ENCODE measurements around the gene KLHDC3. TPM values are rescaled to one million over a fixed set of nuclear protein-coding genes. Genes with fewer than 3 reads are reported as not detected.

The KLHDC3 gene
- total and polyA plus RNA-seq, 2 of the 8 experiments (the other 6 are each of a cell fraction or from before 2014, with no cell fraction given) = 181 to 203 TPM

DNA sequence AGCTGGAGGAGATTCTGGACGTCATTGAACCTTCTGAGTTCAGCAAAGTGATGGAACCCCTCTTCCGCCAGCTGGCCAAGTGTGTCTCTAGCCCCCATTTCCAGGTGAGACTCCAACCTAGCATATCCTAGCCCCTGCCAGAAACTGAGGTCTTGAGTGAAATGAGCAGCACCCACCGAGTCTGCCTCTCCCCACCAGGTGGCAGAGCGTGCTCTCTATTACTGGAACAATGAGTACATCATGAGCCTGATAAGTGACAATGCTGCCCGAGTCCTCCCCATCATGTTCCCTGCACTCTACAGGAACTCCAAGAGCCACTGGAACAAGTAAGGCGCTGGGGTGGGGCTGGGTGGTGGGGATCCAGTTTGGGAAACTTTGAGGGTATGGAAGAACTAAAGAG, 4.9 kb upstream of the KLHDC3 start:
- Histone ChIP-seq H4K20me1 (replicated peaks in 1 of 2; ENCODE audit: control insufficient read depth in 1 of 2, insufficient read depth in 2 of 2, low read length in 2 of 2) (peaks cover 0 to 11% of the 10 kb centered on the region in 2 experiments), H4K5ac (ENCODE audit: insufficient read length, low read depth, low read length) (no peak overlapping the region), H2BK15ac (ENCODE audit: low read length) (no peak overlapping the region), H3K27me3 (replicated peaks in 1 of 4; ENCODE audit: control insufficient read depth in 3 of 4, extremely low read depth in 1 of 4, insufficient read depth in 3 of 4, low read length in 3 of 4) (no peaks in the 10 kb centered on the region), H2BK12ac (ENCODE audit: low read depth, low read length) (no peak overlapping the region), H3K4ac (replicated peaks; ENCODE audit: insufficient read length, low read depth, low read length) (no peak overlapping the region), H3K4me2 (ENCODE audit: insufficient read depth in 1 of 2, low read depth in 2 of 2, low read length in 2 of 2) (no peak overlapping the region), H3K79me2 (ENCODE audit: control insufficient read depth in 1 of 2, insufficient read depth in 2 of 2, low read length in 2 of 2) (peaks cover 0 to 14% of the 10 kb centered on the region in 2 experiments; a peak in 1 of 4 replicates), H3K18ac (ENCODE audit: extremely low read depth, low read length) (no peak overlapping the region), H3K14ac (ENCODE audit: insufficient read length) (no peak overlapping the region), H4K8ac (ENCODE audit: extremely low read depth, insufficient read depth, low read length) (no peak overlapping the region), H3K36me3 (ENCODE audit: control insufficient read depth in 2 of 4, insufficient read depth in 4 of 4, low read length in 3 of 4) (peaks cover 16 to 61% (median 38%) of the 10 kb centered on the region in 4 experiments), H2BK20ac (ENCODE audit: low read length) (no peak overlapping the region), H2BK120ac (replicated peaks; ENCODE audit: low read depth, low read length) (no peak overlapping the region), H3K9me3 (ENCODE audit: insufficient read depth in 2 of 2, low read depth in 1 of 2, low read length in 1 of 2) (no peaks in the 10 kb centered on the region), H3K27ac (ENCODE audit: low read depth, low read length) (no peak overlapping the region), H3K23me2 (ENCODE audit: low read depth, low read length) (peaks cover 2% of the 10 kb centered on the region; the same call in 1 of the 2 replicates), H3K4me3 (ENCODE audit: extremely low read depth in 1 of 4, insufficient read depth in 2 of 4, low read depth in 3 of 4, low read length in 4 of 4) (no peak overlapping the region), H3K79me1 (ENCODE audit: low read depth, low read length) (peaks cover 8% of the 10 kb centered on the region), H3K56ac (replicated peaks; ENCODE audit: insufficient read length, low read depth, low read length) (no peak overlapping the region), H2BK5ac (ENCODE audit: low read depth, low read length) (no peak overlapping the region), H2AK5ac (ENCODE audit: low read depth, low read length) (no peak overlapping the region), H3K4me1 (replicated peaks in 1 of 4; ENCODE audit: control insufficient read depth in 3 of 4, insufficient read depth in 4 of 4, low read length in 3 of 4) (peaks cover 0 to 5% (median 4%) of the 10 kb centered on the region in 4 experiments; a peak in 5 of 7 replicates), H4K91ac (replicated peaks; ENCODE audit: insufficient read length, low read length) (no peak overlapping the region), H2AFZ (ENCODE audit: low read length) (no peak overlapping the region), H3K23ac (ENCODE audit: insufficient read length) (no peak overlapping the region), H3K9ac (replicated peaks in 1 of 4; ENCODE audit: extremely low read depth in 1 of 4, low read depth in 3 of 4, low read length in 3 of 4) (no peak overlapping the region)
- ChIA-PET POLR2A (ENCODE audit: partially characterized antibody) (interaction anchor here (1.0 to 3.6 kb wide), 6 partner anchors 9 to 69 kb away, joined by 3 to 21 read pairs (median 4); partner anchors contain the start of gene GNMT), CTCF (ENCODE audit: partially characterized antibody) (interaction anchor here (0.9 to 6.0 kb wide), 14 partner anchors 9 to 136 kb away, joined by 3 to 33 read pairs (median 5); partner anchors contain the start of genes PEX6 and RRP36)
- TF ChIP-seq POU5F1 (IDR thresholded peaks at IDR 0.05; ENCODE audit: low read depth, low read length) (no peak), RAD21 (IDR thresholded peaks at IDR 0.05 in 1 of 2, conservative IDR thresholded peaks at IDR 0.05 in 1 of 2; ENCODE audit: low read depth in 2 of 2, low read length in 2 of 2) (peak; percentile 16 to 36; a peak in 2 of 4 replicates)
- TF ChIP-seq, protein P1, sequence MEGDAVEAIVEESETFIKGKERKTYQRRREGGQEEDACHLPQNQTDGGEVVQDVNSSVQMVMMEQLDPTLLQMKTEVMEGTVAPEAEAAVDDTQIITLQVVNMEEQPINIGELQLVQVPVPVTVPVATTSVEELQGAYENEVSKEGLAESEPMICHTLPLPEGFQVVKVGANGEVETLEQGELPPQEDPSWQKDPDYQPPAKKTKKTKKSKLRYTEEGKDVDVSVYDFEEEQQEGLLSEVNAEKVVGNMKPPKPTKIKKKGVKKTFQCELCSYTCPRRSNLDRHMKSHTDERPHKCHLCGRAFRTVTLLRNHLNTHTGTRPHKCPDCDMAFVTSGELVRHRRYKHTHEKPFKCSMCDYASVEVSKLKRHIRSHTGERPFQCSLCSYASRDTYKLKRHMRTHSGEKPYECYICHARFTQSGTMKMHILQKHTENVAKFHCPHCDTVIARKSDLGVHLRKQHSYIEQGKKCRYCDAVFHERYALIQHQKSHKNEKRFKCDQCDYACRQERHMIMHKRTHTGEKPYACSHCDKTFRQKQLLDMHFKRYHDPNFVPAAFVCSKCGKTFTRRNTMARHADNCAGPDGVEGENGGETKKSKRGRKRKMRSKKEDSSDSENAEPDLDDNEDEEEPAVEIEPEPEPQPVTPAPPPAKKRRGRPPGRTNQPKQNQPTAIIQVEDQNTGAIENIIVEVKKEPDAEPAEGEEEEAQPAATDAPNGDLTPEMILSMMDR (IDR thresholded peaks at IDR 0.05; ENCODE audit: control extremely low read depth in 1 of 3, insufficient read depth in 1 of 3, low read depth in 1 of 3, low read length in 3 of 3) = peak in 2 of 3 experiments; percentile 48 to 54; a peak in 2 of 4 replicates
- FAIRE-seq (no peak), DNase-seq (ENCODE audit: low read depth in 1 of 2, low spot score in 2 of 2) (no peak)
- 90% methylated on average over 6 of the region's 6 CpGs; no CpG with 5 or more reads in 1 of the 2 experiments for WGBS, 2 experiments (ENCODE audit: extremely low coverage in 1 of 2, insufficient coverage in 1 of 2, insufficient read length in 1 of 2, insufficient replicate concordance in 2 of 2, low coverage in 1 of 2, low lambda C conversion rate in 2 of 2, missing lambda C conversion rate in 1 of 2)

Data from H1 (cell line).